DMS 273 (cell line): ENCODE measurements around the gene SERPINB4.
"Not testable (repeated sequence)": the region's sequence is repeated elsewhere in the genome, so short reads cannot be mapped to it uniquely, and the experiment has no call there.

Experiments
- DNase-seq: peaks from one replicate; lab custom pipeline; 2025; ENCODE audit not compliant: unreplicated experiment; lab: John Stamatoyannopoulos, UW

Gene SERPINB4

GRCh38 chr18:63644142-63644541, at the start of gene SERPINB4:
SERPINB4 (minus strand) TSS chr18:63644256; CDS start chr18:63643577, 679 bp downstream.
- not testable (repeated sequence) for DNase-seq

- no peak for DNase-seq
Measured at GRCh38 chr18:63689064-63689463, 45.0 kb upstream of the SERPINB4 start.

DNA sequence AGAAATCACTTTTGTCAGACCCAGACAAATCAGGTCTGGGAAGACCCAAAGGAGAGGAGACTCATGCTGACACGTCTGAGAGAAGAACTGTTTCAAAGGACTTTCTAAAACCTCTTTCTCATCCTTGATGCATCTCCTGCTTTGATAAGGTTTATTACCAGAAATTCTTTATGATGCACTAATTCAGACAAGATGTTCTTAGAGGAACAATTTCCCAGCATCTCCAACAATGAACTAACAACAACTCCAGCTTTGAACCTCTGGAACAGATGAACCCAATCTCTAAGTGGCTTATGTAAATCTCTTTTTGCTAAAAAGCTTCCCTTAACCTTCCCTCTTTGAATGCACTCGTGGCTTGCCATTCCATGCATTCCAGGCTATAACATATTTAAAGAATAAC, 42.8 kb upstream of the SERPINB4 start:
- DNase-seq: no peak

- no peak for DNase-seq
Measured at GRCh38 chr18:63684718-63685117, 40.7 kb upstream of the SERPINB4 start.

DNA sequence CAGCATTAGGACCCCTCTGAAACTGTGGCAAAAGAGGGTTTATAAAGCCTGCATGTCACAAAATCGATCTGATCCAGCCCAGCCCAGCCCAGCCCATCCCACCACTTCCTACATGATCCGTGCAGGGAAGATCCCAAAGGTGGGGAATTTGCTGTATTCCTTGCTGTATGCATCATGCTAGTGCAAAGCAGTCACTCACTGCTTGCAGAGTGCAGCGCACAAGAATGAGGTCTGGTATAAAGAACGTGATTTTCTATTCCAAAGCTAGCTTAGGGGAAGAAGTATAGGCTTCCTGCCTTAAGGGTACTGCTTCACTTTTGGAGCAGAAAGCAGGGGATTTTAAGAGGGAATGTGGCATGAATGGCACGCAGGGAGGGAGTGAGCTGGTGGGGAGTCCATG, 39.8 kb upstream of the SERPINB4 start:
- DNase-seq: no peak

- DNase-seq: no peak
Measured at GRCh38 chr18:63683152-63683551, 39.1 kb upstream of the SERPINB4 start.

GRCh38 chr18:63681449-63682340, 37.6 kb upstream of the SERPINB4 start:
- DNase-seq: no peak

DNA sequence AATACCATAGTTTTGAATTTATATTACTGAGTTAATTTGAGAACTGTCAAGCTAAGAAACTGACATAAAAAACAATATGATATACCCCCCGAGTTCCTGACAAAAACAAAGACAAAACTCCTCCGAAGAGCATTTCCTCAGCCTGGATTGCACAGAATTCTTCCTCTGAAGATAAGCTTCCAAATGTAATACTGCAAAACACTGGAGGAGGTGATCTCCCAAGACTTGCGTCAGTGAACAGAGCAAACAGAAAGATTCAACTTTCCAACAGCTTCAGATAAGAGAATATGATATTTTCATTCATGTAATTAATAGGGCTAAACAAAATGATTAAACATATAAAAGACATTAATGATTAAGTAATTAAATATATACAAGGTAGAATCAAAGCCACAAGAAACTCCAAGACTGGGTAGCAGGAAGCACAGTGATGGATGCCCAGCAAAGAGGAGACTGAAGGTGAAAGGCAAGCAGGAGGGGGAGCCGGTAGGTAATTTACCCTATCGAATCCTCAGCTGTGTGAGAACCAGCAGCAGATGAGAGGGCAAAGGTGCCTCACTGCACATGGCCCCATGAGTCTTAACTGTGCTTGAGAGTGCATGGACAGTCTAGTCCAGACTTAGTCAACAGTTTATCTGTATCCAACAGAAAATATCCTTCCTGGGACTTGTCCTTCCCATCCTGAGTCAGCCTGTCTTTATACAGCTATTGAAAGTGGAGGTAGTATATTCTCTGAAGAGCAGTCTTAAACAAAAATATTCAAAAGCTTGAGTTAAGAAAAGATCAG, 36.0 kb upstream of the SERPINB4 start:
- no peak for DNase-seq

- DNase-seq: no peak
Measured at GRCh38 chr18:63677500-63678225, 33.6 kb upstream of the SERPINB4 start.

DNA sequence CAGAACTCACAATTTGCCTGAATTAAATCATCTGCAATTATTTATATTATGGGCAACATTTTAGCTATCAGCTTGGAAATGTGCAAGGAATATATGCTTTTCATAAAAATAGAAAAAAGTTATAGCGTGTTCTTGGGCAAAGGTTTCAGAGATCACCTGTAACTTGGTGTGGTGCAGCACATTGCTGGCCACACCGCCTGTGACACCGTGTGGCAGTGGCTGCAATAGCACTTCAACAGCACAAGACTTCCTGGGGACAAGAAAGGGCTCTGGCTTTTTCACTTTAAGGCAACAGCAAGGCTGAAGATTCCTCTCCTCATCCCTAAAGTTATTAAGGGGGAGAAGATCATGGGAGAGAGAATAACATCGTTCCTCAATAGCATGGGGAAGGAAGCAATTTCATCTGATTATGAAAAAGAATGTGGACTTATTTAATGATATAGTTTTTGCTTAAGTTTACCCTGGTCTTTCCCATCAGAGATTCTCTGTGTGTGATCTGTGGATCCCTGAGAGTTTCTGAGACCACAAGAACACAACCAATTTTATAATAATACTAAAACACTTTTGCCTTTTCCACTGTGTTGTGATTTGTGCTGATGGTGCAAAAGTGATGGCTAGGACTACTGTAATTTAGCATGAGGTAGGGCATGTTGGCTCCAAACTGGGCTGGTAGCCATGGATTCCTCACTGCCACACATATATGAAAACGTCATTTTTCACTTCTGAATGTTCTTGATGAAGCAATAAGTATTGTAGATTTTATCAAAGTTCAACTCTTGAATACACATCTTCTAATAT, 32.7 kb upstream of the SERPINB4 start:
- DNase-seq: peak; percentile 8

DNA sequence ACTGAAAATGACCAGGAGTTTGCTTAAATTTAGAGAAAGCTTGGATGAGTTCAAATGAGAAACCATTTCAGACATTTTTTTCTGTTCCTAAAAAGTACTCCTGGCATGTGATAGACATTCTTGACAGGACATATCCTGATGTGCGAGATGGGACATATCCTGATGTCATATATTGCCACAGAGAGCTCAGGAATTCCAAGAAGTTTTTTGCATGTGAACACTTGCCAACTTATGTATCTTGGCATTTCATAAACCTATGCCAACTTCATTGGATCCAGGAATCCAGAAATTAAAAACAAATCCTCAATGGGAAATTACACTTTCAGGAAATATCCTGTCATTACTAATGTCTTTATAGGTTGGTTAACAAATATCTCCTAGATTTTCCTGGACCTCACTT, 20.5 kb upstream of the SERPINB4 start:
- DNase-seq: no peak

DNA sequence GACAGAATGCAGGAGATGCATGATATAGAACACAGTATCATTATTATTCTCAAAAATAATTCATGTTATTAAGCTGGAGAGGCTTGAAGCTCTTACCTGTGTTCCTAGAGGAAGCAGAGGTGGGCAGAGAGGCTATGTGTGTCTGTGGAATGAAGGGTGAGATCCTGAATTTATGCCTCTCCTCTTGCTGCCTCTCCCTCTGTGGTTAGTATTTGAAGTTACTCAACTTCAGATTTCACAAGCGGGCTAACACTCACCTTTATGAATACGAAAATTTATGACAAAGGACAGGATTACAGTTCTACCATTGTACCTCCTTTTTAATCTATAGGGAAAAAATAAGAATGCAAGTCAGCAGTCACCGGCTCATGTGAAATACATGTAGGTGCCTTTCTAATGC, 17.7 kb upstream of the SERPINB4 start, which contains the start of gene SERPINB3:
Gene SERPINB3 (minus strand): TSS at position 144 of the 400 bp plus-strand sequence. CDS start 677 bp downstream, outside the sequence.
- not testable (repeated sequence) for DNase-seq

DNA sequence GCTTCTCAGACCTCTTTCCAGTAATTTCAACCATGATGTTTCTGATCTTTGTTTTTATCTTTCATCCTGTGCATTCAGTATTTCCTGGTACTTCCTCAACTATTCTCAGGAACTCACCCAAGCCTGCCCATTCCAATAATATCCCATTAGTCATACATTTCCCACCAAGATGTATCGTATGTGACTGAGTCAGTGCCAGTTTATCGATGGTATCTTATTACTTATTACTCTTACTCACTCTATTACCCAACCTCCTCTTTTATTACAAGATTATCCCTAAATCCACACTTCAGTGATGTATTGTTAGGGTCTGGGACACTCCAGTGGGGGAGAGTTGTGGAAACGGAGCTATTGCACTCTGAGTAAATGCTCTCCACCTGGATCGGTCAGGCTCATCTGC, 14.9 kb upstream of the SERPINB4 start:
- DNase-seq: not testable (repeated sequence)

DNA sequence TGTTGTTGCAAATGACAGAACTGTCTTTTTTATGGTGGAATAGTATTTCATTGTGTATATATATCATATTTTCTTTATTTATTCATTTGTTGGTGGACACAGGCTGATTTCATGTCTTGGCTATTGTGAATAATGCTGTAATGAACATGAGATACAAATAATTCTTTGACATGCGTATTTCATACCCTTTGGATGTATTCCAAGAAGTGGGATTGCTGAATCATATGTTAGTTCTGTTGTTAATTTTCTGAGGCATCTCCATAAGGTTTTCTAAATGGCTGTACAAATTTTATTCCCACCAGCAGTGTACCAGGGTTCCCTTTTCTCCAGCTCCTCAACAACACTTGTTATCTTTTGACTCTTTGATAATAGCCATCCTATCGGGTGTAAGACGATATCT, 6.2 kb upstream of the SERPINB4 start:
- not testable (repeated sequence) for DNase-seq

GRCh38 chr18:63648241-63648640, 4.2 kb upstream of the SERPINB4 start:
- no peak for DNase-seq

DNA sequence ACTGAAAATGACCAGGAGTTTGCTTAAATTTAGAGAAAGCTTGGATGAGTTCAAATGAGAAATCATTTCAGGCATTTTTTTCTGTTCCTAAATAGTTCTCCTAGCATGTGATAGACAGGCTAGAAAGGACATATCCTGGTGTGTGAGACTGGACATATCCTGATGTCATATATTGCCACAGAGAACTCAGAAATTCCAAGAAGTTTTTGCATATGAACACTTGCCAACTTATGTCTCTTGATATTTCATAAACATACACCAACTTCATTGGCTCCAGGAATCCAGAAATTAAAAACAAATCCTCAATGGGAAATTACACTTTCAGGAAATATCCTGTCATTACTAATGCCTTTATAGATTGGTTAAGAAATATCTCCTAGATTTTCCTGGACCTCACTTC, 2.9 kb upstream of the SERPINB4 start:
- no peak for DNase-seq

- not testable (repeated sequence) for DNase-seq
Measured at GRCh38 chr18:63644694-63645093, 638 bp upstream of the SERPINB4 start.

DNA sequence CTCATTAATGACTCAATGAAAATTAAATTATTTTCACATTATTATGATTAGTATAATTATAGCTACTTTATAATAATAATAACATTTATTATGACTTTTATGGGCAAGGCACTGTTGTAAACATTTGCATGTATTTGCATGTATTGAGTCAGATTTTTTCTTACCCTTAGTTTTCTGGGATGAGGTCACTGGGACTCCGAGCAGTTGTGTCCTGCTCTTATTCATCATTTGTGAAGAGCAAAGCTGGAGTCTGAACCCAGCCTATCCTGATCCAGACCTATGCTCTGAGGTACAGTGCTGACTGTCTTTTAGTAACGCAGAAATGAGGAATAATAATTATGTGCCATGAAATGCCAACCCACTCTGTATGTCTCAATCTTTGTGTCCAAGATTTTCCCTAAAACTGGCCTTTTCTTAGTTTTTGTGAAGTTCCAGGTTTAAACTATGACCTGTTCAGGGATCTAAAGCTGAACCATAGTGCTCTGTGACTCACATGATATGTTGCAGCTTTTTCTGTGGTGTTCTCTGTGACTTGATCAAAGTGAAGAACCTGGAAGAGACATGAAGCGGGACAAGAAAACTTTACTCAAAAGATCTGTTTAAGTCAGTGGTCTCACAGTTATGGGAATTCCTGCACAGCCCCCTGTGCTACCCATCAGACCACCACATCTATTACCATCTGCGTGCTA, 1.2 kb downstream of the SERPINB4 start:
- DNase-seq: not testable (repeated sequence)

GRCh38 chr18:63641157-63641680, 2.8 kb downstream of the SERPINB4 start:
- DNase-seq: not testable (repeated sequence)
